K562 (cell line): ENCODE results near the gene RHOF. TPM values are rescaled to one million over a fixed set of nuclear protein-coding genes. Genes with fewer than 3 reads are reported as not detected.

Experiments used
- BRD9 ChIP-seq: fragments of 450-650 bp; IDR thresholded peaks from 2 replicates; pipeline ENCODE4 v1.6.1; 2018; ENCODE audit warnings: low read depth; ENCODE audit not compliant: partially characterized antibody
- CREB5 ChIP-seq: fragments of 250-450 bp; sonication (Bioruptor Pico); IDR thresholded peaks from 2 replicates; pipeline ENCODE4 v1.5.0; 2020; ENCODE audit warnings: mild to moderate bottlenecking
- E2F3 ChIP-seq: fragments of 250-450 bp; sonication (Bioruptor Pico); IDR thresholded peaks from 2 replicates; pipeline ENCODE4 v1.4.0; 2020; ENCODE audit warnings: mild to moderate bottlenecking
- ELF1 ChIP-seq: fragments of 200-800 bp; sonication (Bioruptor generic); IDR thresholded peaks from 2 replicates; pipeline ENCODE4 v1.6.1; 2016; ENCODE audit warnings: missing genetic modification characterization, missing compliant biosample characterization
- GMEB1 ChIP-seq: fragments of 250-450 bp; sonication (Bioruptor Pico); IDR thresholded peaks from 2 replicates; pipeline ENCODE4 v1.4.0; 2020; ENCODE audit warnings: mild to moderate bottlenecking
- LCOR ChIP-seq: sonication (generic); formaldehyde crosslinking; IDR thresholded peaks from 2 replicates; pipeline ENCODE4 v1.8.0; 2022; ENCODE audit warnings: mild to moderate bottlenecking, missing genetic modification reagents
- MAX ChIP-seq: sonication (generic); formaldehyde crosslinking; IDR thresholded peaks from 2 replicates; pipeline ENCODE4 v1.9.0; 2022; ENCODE audit warnings: mild to moderate bottlenecking, missing genetic modification reagents
- NCOA4 ChIP-seq: fragments of 450-650 bp; IDR thresholded peaks from 2 replicates; pipeline ENCODE4 v1.6.1; 2018; ENCODE audit warnings: mild to moderate bottlenecking; ENCODE audit not compliant: partially characterized antibody
- NFIX ChIP-seq: fragments of 250-450 bp; sonication (Bioruptor Pico); IDR thresholded peaks from 2 replicates; pipeline ENCODE4 v1.4.0; 2020; ENCODE audit warnings: low read depth, mild to moderate bottlenecking, moderate library complexity
- NONO ChIP-seq, 2 experiments: fragments of 200-400 bp in 1 of 2; fragments of 450-650 bp in 1 of 2; formaldehyde crosslinking in 1 of 2; IDR thresholded peaks; 2 replicates each; pipeline ENCODE4 v1.6.1; 2017; ENCODE audit warnings: low read depth in 2 of 2, mild to moderate bottlenecking in 2 of 2, moderate library complexity in 2 of 2, low read length in 1 of 2
- NR0B1 ChIP-seq: fragments of 450-650 bp; IDR thresholded peaks from one replicate; pipeline ENCODE4 v1.6.1; 2018; ENCODE audit warnings: mild to moderate bottlenecking, moderate library complexity; ENCODE audit not compliant: partially characterized antibody
- RAD51 ChIP-seq: fragments of 450-650 bp; IDR thresholded peaks from 2 replicates; pipeline ENCODE4 v1.7.1; 2016; ENCODE audit warnings: low read depth, mild to moderate bottlenecking, borderline replicate concordance
- TAF9B ChIP-seq: fragments of 450-650 bp; IDR thresholded peaks from 2 replicates; pipeline ENCODE4 v1.6.1; 2018; ENCODE audit warnings: mild to moderate bottlenecking; ENCODE audit not compliant: partially characterized antibody
- ZKSCAN8 ChIP-seq: fragments of 200-800 bp; sonication (Bioruptor generic); IDR thresholded peaks from 2 replicates; pipeline ENCODE4 v1.6.1; 2016; ENCODE audit warnings: missing genetic modification characterization, missing compliant biosample characterization
- ZNF224 ChIP-seq: sonication (generic); formaldehyde crosslinking; IDR thresholded peaks from 2 replicates; pipeline ENCODE4 v1.8.0; 2022; ENCODE audit warnings: mild to moderate bottlenecking, missing genetic modification reagents
- ZNF518B ChIP-seq: fragments of 250-450 bp; sonication (Bioruptor Pico); IDR thresholded peaks from 2 replicates; pipeline ENCODE4 v1.5.0; 2021; ENCODE audit warnings: mild to moderate bottlenecking, moderate library complexity
- ZNF561 ChIP-seq: fragments of 450-650 bp; formaldehyde crosslinking; conservative IDR thresholded peaks from 2 replicates; pipeline ENCODE4 v1.4.0; 2020; ENCODE audit warnings: mild to moderate bottlenecking, moderate library complexity
- polyA plus RNA-seq, 8 experiments: library from polyadenylated mRNA; depleted of rRNA in 4 of 8; stranded (reverse) in 5 of 8; unstranded in 3 of 8; fragments of >200 nt; fragmentation: Nextera tagmentation in 2 of 8; fragmentation: Illumina TruSeq in 1 of 8; extraction: Ambion mirVana in 2 of 8; extraction: Trizol in 1 of 8; gene quantifications; 2 replicates each; pipeline versions ENCODE4 v1.2.1 to v1.2.3, GENCODE V29; 2011 to 2014; ENCODE audit warnings: inconsistent platforms in 1 of 8, missing spikeins in 1 of 8
- total RNA-seq, 7 experiments: library from RNA; depleted of rRNA in 6 of 7; stranded (reverse); fragments of >200 nt in 6 of 7; fragmentation: Illumina TruSeq in 2 of 7; extraction: Trizol in 2 of 7; gene quantifications; 2 replicates each; pipeline versions ENCODE4 v1.2.1 to v1.2.3, GENCODE V29; 2011 to 2021; ENCODE audit warnings: low replicate concordance in 1 of 7
- TF ChIP-seq, protein P1 (sequence below): IDR thresholded peaks from 2 replicates; pipeline ENCODE4 v1.6.1; 2016; ENCODE audit warnings: missing genetic modification characterization, missing compliant biosample characterization

The RHOF gene
- total and polyA plus RNA-seq, 9 of the 15 experiments (the other 6 are each of a cell fraction or from before 2014, with no cell fraction given), result 0.13 to 10.1 (median 4.0) TPM

GRCh38 chr12:121812320-121812871 is 18.9 kb upstream of the RHOF start (continued):
- TF ChIP-seq ZNF518B (CRISPR knock-in tag) (no peak), ZNF224 (CRISPR knock-in tag) (no peak), MAX (CRISPR knock-in tag) (peak; percentile 34; the same call in 1 of the 2 replicates), LCOR (CRISPR knock-in tag) (no peak), CREB5 (CRISPR knock-in tag) (no peak), NCOA4 (no peak), NFIX (CRISPR knock-in tag) (no peak), GMEB1 (CRISPR knock-in tag) (no peak), BRD9 (peak; percentile 47), ELF1 (tag) (no peak), ZKSCAN8 (CRISPR knock-in tag) (0 out of 2 replicates have a peak, but pooled peaks have one; percentile 78), RAD51 (no peak), NR0B1 (no peak), E2F3 (CRISPR knock-in tag) (no peak), TAF9B (no peak), ZNF561 (CRISPR knock-in tag) (no peak), NONO (IDR thresholded peaks at IDR 0.05; ENCODE audit: low read depth in 2 of 2, low read length in 1 of 2) (no peak)
- TF ChIP-seq, protein P1, sequence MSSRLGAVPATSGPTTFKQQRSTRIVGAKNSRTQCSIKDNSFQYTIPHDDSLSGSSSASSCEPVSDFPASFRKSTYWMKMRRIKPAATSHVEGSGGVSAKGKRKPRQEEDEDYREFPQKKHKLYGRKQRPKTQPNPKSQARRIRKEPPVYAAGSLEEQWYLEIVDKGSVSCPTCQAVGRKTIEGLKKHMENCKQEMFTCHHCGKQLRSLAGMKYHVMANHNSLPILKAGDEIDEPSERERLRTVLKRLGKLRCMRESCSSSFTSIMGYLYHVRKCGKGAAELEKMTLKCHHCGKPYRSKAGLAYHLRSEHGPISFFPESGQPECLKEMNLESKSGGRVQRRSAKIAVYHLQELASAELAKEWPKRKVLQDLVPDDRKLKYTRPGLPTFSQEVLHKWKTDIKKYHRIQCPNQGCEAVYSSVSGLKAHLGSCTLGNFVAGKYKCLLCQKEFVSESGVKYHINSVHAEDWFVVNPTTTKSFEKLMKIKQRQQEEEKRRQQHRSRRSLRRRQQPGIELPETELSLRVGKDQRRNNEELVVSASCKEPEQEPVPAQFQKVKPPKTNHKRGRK (tag), result no peak
